Endothelial cell of umbilical vein (primary cell): ENCODE measurements around the gene TP53TG5. TPM values are rescaled to one million over a fixed set of nuclear protein-coding genes. Genes with fewer than 3 reads are reported as not detected.

Experiments used
- BruUV-seq: library from RNA; stranded (reverse); fragments of 400-500 nt; replicated peaks from 2 replicates; lab custom pipeline; 2021; lab: Mats Ljungman, UMichigan
- CTCF ChIA-PET: fragments of 300-600, 350-600 bp; sonication (Branson Sonifier 250); formaldehyde crosslinking; loops from one replicate; lab custom pipeline; 2021; ENCODE audit warnings: antibody characterized with exemption, inconsistent platforms; lab: Charles Lee
- POLR2A ChIA-PET: fragments of 300-600, 350-600 bp; sonication (Branson Sonifier 250); formaldehyde crosslinking; loops from one replicate; lab custom pipeline; 2021; ENCODE audit warnings: antibody characterized with exemption, inconsistent platforms; lab: Charles Lee
- DNase-seq: peaks from one replicate; pipeline ENCODE4 v3.0.0-alpha.2; 2011; ENCODE audit warnings: low read depth, low spot score
- FAIRE-seq: peaks from 2 replicates; lab custom pipeline; 2011; peaks lifted over from hg19 to GRCh38; lab: Jason Lieb, UNC
- H2AFZ ChIP-seq: 2 replicates; pipeline ENCODE4 v1.6.0; 2012; ENCODE audit warnings: low read depth, low read length, control low read depth, inconsistent platforms
- H3K27ac ChIP-seq: 2 replicates; pipeline ENCODE4 v1.5.1; 2011; ENCODE audit warnings: low read depth, mild to moderate bottlenecking, control low read depth, low read length, moderate library complexity; ENCODE audit not compliant: insufficient read depth
- H3K27me3 ChIP-seq, 2 experiments: 2 replicates each; pipeline versions ENCODE4 v1.6.0 to v1.6.1; 2011; ENCODE audit warnings: low read length in 2 of 2, mixed read lengths in 1 of 2; ENCODE audit not compliant: control insufficient read depth in 2 of 2, insufficient read depth in 2 of 2
- H3K36me3 ChIP-seq, 2 experiments: 2 replicates in 1 of 2; 3 replicates in 1 of 2; pipeline ENCODE4 v1.5.1; 2011; ENCODE audit warnings: low read length in 2 of 2, mild to moderate bottlenecking in 1 of 2, moderate library complexity in 1 of 2; ENCODE audit not compliant: control insufficient read depth in 2 of 2, insufficient read depth in 2 of 2; ENCODE audit errors: extremely low read depth in 1 of 2
- H3K4me1 ChIP-seq: 3 replicates; pipeline ENCODE4 v1.5.1; 2011; ENCODE audit warnings: mild to moderate bottlenecking, low read length; ENCODE audit not compliant: control insufficient read depth, insufficient read depth; ENCODE audit errors: extremely low read depth
- H3K4me2 ChIP-seq: 2 replicates; pipeline ENCODE4 v1.6.1; 2011; ENCODE audit warnings: low read length, control low read depth, mixed read lengths; ENCODE audit not compliant: insufficient read depth
- H3K4me3 ChIP-seq, 3 experiments: fragments of 200-600 bp in 1 of 3; sonication (generic), shearing (Covaris generic) in 1 of 3; replicated peaks in 1 of 3; 2 replicates each; pipeline ENCODE4 v1.5.1; 2011 to 2016; ENCODE audit warnings: control low read depth in 3 of 3, low read length in 3 of 3, mild to moderate bottlenecking in 2 of 3, inconsistent platforms in 1 of 3, low read depth in 1 of 3, moderate library complexity in 1 of 3; ENCODE audit not compliant: insufficient read depth in 1 of 3
- H3K79me2 ChIP-seq: 2 replicates; pipeline ENCODE4 v1.6.0; 2012; ENCODE audit warnings: low read length, inconsistent platforms; ENCODE audit not compliant: control insufficient read depth, insufficient read depth
- H3K9ac ChIP-seq: replicated peaks from 2 replicates; pipeline ENCODE3; 2011; ENCODE audit warnings: low read length, control low read depth; ENCODE audit not compliant: insufficient read depth; ENCODE audit errors: extremely low read depth
- H3K9me1 ChIP-seq: replicated peaks from 3 replicates; pipeline ENCODE4 v1.6.0; 2011; ENCODE audit warnings: mild to moderate bottlenecking, low read length; ENCODE audit not compliant: control insufficient read depth, insufficient read depth; ENCODE audit errors: extremely low read depth
- H3K9me3 ChIP-seq: replicated peaks from 2 replicates; pipeline ENCODE4 v1.5.1; 2012; ENCODE audit warnings: low read length, inconsistent platforms; ENCODE audit not compliant: control insufficient read depth, insufficient read depth
- H4K20me1 ChIP-seq: replicated peaks from 2 replicates; pipeline ENCODE3; 2011; ENCODE audit warnings: mild to moderate bottlenecking, low read length; ENCODE audit not compliant: control insufficient read depth, insufficient read depth; ENCODE audit errors: extremely low read depth
- CTCF ChIP-seq, 2 donors: IDR thresholded peaks; 1 replicate in 1 of 2; 2 replicates in 1 of 2; pipeline ENCODE4 v1.5.1; 2011; ENCODE audit warnings: low read length in 2 of 2, mild to moderate bottlenecking in 2 of 2, moderate library complexity in 2 of 2, control low read depth in 1 of 2, inconsistent platforms in 1 of 2, low read depth in 1 of 2; ENCODE audit not compliant: insufficient read depth in 1 of 2; ENCODE audit errors: extremely low read depth in 1 of 2
- EZH2 ChIP-seq: IDR thresholded peaks from 2 replicates; pipeline ENCODE4 v1.6.1; 2012; ENCODE audit warnings: borderline replicate concordance, low read depth, mild to moderate bottlenecking, moderate library complexity, low read length, inconsistent platforms; ENCODE audit not compliant: severe bottlenecking
- FOS ChIP-seq: IDR thresholded peaks from 2 replicates; pipeline ENCODE4 v1.6.1; 2011; ENCODE audit warnings: mild to moderate bottlenecking, low read length, moderate library complexity, borderline replicate concordance; ENCODE audit not compliant: insufficient read depth
- GATA2 ChIP-seq: IDR thresholded peaks from 2 replicates; pipeline ENCODE4 v1.7.0; 2011; ENCODE audit warnings: low read depth, mild to moderate bottlenecking, moderate library complexity, mixed read lengths, low read length; ENCODE audit not compliant: insufficient read length, insufficient read depth
- JUN ChIP-seq: IDR thresholded peaks from 2 replicates; pipeline ENCODE4 v1.6.1; 2011; ENCODE audit warnings: borderline replicate concordance, low read depth; ENCODE audit not compliant: insufficient read length, insufficient read depth
- MYC ChIP-seq: IDR thresholded peaks from one replicate; pipeline ENCODE4 v1.6.1; 2011; ENCODE audit warnings: mild to moderate bottlenecking, low read depth, low read length
- POLR2A ChIP-seq: IDR thresholded peaks from 2 replicates; pipeline ENCODE4 v1.6.1; 2012; ENCODE audit warnings: low read depth, mild to moderate bottlenecking, control low read depth, low read length
- POLR2AphosphoS5 ChIP-seq: IDR thresholded peaks from 2 replicates; pipeline ENCODE4 v1.6.1; 2012; ENCODE audit warnings: low read depth, mild to moderate bottlenecking, control low read depth, low read length, moderate library complexity; ENCODE audit not compliant: insufficient read depth
- dilution Hi-C: fragments of 300-500 bp; cut with MboI; formaldehyde crosslinking; loops from one replicate; pipeline ENCODE4 v1.15.0; 2019; ENCODE audit warnings: low sequenced_read_pairs; ENCODE audit not compliant: extremely low pct_ligation_motif_present
- intact Hi-C: fragments of 100-400 bp; cut with micrococcal nuclease; formaldehyde crosslinking; loops from one replicate; pipeline ENCODE4 v1.10.0; 2022
- polyA plus RNA-seq, 4 experiments: library from polyadenylated mRNA; depleted of rRNA in 3 of 4; stranded (reverse) in 3 of 4; unstranded in 1 of 4; fragments of >200 nt; gene quantifications; 2 replicates each; pipeline versions ENCODE4 v1.2.1 to v1.2.3, GENCODE V29; 2011 to 2012; ENCODE audit warnings: missing spikeins in 1 of 4
- total RNA-seq: library from RNA; stranded (reverse); gene quantifications from 2 replicates; pipeline ENCODE4 v1.2.3, GENCODE V29; 2021
- TF ChIP-seq, protein P1 (sequence below): IDR thresholded peaks from 2 replicates; pipeline ENCODE4 v1.6.1; 2011; ENCODE audit not compliant: insufficient read depth, insufficient read length

The TP53TG5 gene
- total and polyA plus RNA-seq, 2 donors (not counting 3 experiments of a cell fraction or from before 2014, with no cell fraction given) = not detected

- Histone ChIP-seq H3K4me1 (peaks cover 64% of the 10 kb centered on the region), H3K27me3 (no peaks in the 10 kb centered on the region), H2AFZ (no peak overlapping the region), H3K27ac (peak overlapping the region; percentile 92), H3K4me3 (no peak overlapping the region), H4K20me1 (no peaks in the 10 kb centered on the region), H3K9me3 (no peaks in the 10 kb centered on the region), H3K36me3 (peaks cover 0 to 2% of the 10 kb centered on the region in 2 experiments), H3K79me2 (peaks cover 66% of the 10 kb centered on the region), H3K4me2 (peak overlapping the region; percentile 74), H3K9ac (no peak overlapping the region), H3K9me1 (no peaks in the 10 kb centered on the region)
- ChIA-PET POLR2A (interaction anchor here (0.9 to 2.7 kb wide), 3 partner anchors 12 to 18 kb away, joined by 5 to 12 read pairs (median 9); partner anchors contain the start of gene SYS1), CTCF (interaction anchor here (0.6 to 4.7 kb wide), 11 partner anchors 17 to 221 kb away, joined by 3 to 28 read pairs (median 4); partner anchors contain the start of gene SYS1)
- FAIRE-seq (peak; percentile 66), DNase-seq (no peak)
- dilution Hi-C loops = no loop called here
- intact Hi-C loops = loop anchor here (10.0 kb wide), 1 partner anchor 569 kb away; the partner anchor contains the start of gene PLTP
- no TSS peak for BruUV-seq
- no peak for TF ChIP-seq JUN
- TF ChIP-seq CTCF (IDR thresholded peaks at IDR 0.05; ENCODE audit: extremely low read depth in 1 of 2, insufficient read depth in 1 of 2, low read depth in 1 of 2, low read length in 2 of 2) = no peak
- no peak for TF ChIP-seq POLR2AphosphoS5
- no peak for TF ChIP-seq MYC
- TF ChIP-seq, protein P1, sequence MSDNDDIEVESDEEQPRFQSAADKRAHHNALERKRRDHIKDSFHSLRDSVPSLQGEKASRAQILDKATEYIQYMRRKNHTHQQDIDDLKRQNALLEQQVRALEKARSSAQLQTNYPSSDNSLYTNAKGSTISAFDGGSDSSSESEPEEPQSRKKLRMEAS = no peak
- TF ChIP-seq GATA2 = no peak
- TF ChIP-seq FOS = no peak
- no peak for TF ChIP-seq POLR2A
- TF ChIP-seq EZH2 = no peak
These were observed 32.8 kb downstream of the TP53TG5 start for GRCh38 chr20:45345104-45345936.
